PC-3 (cell line): ENCODE data around the gene NPIPB12. TPM values are rescaled to one million over a fixed set of nuclear protein-coding genes. Genes with fewer than 3 reads are reported as not detected.
A peak's percentile ranks its signal among the peaks of the same experiment; 100 is the strongest.
"Not testable (repeated sequence)": the region's sequence is repeated elsewhere in the genome, so short reads cannot be mapped to it uniquely, and the experiment has no call there.

Experiments used
- ATAC-seq: fragments of 200-7000 bp; cut with Tn5 transposase; 2 replicates; pipeline ENCODE4 v1.9.1; 2020; ENCODE audit warnings: mild to moderate bottlenecking, moderate library complexity
- Bru-seq: library from RNA; stranded (reverse); fragments of 400-500 nt; gene quantifications from one replicate; lab custom pipeline; 2021; lab: Mats Ljungman, UMichigan
- BruChase-seq, 2 experiments: library from RNA; stranded (reverse); fragments of 400-500 nt; gene quantifications; one replicate each; lab custom pipeline; 2021; lab: Mats Ljungman, UMichigan
- BruUV-seq: library from RNA; stranded (reverse); fragments of 400-500 nt; replicated peaks from 2 replicates; lab custom pipeline; 2021; lab: Mats Ljungman, UMichigan
- CTCF ChIA-PET: fragments of 300-600 bp; sonication (Branson Sonifier 250); formaldehyde crosslinking; loops from one replicate; lab custom pipeline; 2022; ENCODE audit warnings: antibody characterized with exemption; lab: Charles Lee
- POLR2A ChIA-PET: fragments of 300-600 bp; sonication (Branson Sonifier 250); formaldehyde crosslinking; loops from one replicate; lab custom pipeline; 2022; ENCODE audit warnings: antibody characterized with exemption; ENCODE audit not compliant: unreplicated experiment; lab: Charles Lee
- DNase-seq: peaks from one replicate; pipeline ENCODE4 v3.0.0-alpha.2; 2015
- H2AFZ ChIP-seq: fragments of 300-600 bp; sonication (generic); 2 replicates; pipeline ENCODE4 v1.6.0; 2016; ENCODE audit warnings: antibody characterized with exemption, low read length
- H3F3A ChIP-seq: fragments of 300-600 bp; sonication (generic); one replicate; pipeline ENCODE4 v1.6.0; 2017; ENCODE audit warnings: antibody characterized with exemption, low read length, control low read depth, mild to moderate bottlenecking; ENCODE audit not compliant: unreplicated experiment
- H3K27ac ChIP-seq: fragments of 300-600 bp; sonication (generic); 2 replicates; pipeline ENCODE4 v1.5.1; 2016; ENCODE audit warnings: mild to moderate bottlenecking, low read length
- H3K27me3 ChIP-seq: fragments of 300-600 bp; sonication (generic); 2 replicates; pipeline ENCODE4 v1.6.1; 2016; ENCODE audit warnings: low read length, mixed read lengths
- H3K36me3 ChIP-seq: fragments of 300-600 bp; sonication (generic); 2 replicates; pipeline ENCODE4 v1.6.1; 2016; ENCODE audit warnings: low read depth, mixed run types, low read length, mixed read lengths
- H3K4me1 ChIP-seq: fragments of 300-600 bp; sonication (generic); 2 replicates; pipeline ENCODE4 v1.5.1; 2016; ENCODE audit warnings: low read length; ENCODE audit not compliant: insufficient read depth
- H3K4me2 ChIP-seq: fragments of 300-600 bp; sonication (generic); 2 replicates; pipeline ENCODE4 v1.6.0; 2016; ENCODE audit warnings: low read length
- H3K4me3 ChIP-seq: fragments of 300-600 bp; sonication (generic); 2 replicates; pipeline ENCODE4 v1.5.1; 2016; ENCODE audit warnings: mild to moderate bottlenecking, low read length, mixed read lengths
- H3K79me2 ChIP-seq: fragments of 300-600 bp; sonication (generic); 2 replicates; pipeline ENCODE4 v1.6.1; 2017; ENCODE audit warnings: low read length, mixed read lengths
- H3K9ac ChIP-seq: fragments of 300-600 bp; sonication (generic); 2 replicates; pipeline ENCODE4 v1.6.0; 2016; ENCODE audit warnings: mild to moderate bottlenecking, low read length
- H3K9me2 ChIP-seq: fragments of 300-600 bp; sonication (generic); replicated peaks from 2 replicates; pipeline ENCODE4 v1.6.1; 2016; ENCODE audit warnings: mixed run types, low read length, mixed read lengths
- H3K9me3 ChIP-seq: fragments of 300-600 bp; sonication (generic); 2 replicates; pipeline ENCODE4 v1.6.1; 2016; ENCODE audit warnings: low read length, mixed read lengths
- H4K20me1 ChIP-seq: fragments of 300-600 bp; sonication (generic); 2 replicates; pipeline ENCODE4 v1.6.1; 2016; ENCODE audit warnings: low read length, mixed read lengths
- intact Hi-C: fragments of 100-400 bp; cut with micrococcal nuclease; formaldehyde crosslinking; loops from 2 replicates; pipeline ENCODE4 v1.9.0; 2023
- long read RNA-seq: library from polyadenylated mRNA; unstranded; transcript quantifications from one replicate; pipeline ENCODE4 v2.0.0, GENCODE V29; 2021; ENCODE audit not compliant: unreplicated experiment
- total RNA-seq: library from RNA; depleted of rRNA; stranded (reverse); fragments of >200 nt; gene quantifications from 2 replicates; pipeline ENCODE4 v1.2.3, GENCODE V29; 2014; rRNA removed

The NPIPB12 gene
- total RNA-seq (17.3 and 36.6 TPM in 2 replicates), Bru-seq, nascent RNA (percentile 46 among the genes with signal in this experiment), BruChase-seq, experiment 1, labeled RNA remaining after a 6-hour chase (percentile 56 among the genes with signal in this experiment), BruChase-seq, experiment 2, labeled RNA remaining after a 2-hour chase (percentile 56 among the genes with signal in this experiment)
- long read RNA-seq, partial matches to known transcripts, result 0 of 6 reads
- long read RNA-seq, other reads (novel, unspliced or antisense), result 6 of 6 reads

DNA sequence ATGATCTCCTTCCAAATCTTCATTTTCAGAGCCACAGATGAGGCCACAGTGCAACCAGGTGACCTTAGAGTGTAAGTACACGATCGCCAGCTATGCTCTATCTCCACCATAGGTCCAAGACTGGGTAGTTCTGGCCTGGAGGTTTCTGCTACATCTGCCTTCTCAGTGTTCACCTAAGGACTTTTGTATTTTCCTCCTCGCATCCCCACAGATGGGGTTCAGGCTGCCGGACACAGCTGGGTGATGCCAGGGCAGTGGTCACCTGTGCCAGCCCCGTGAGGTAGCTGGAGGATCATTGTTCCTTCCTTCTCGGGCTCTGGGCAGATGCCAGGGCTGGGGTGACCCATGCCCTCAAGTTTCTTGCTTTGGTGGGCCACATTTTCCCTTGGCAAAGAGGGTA lies at the start of gene NPIPB12:
Gene NPIPB12 (minus strand): TSS at position 101 of the 400 bp plus-strand sequence.
- H4K20me1 ChIP-seq, H3K9me2 ChIP-seq, H3K4me1 ChIP-seq, H3K9me3 ChIP-seq, H3K36me3 ChIP-seq, H3K4me2 ChIP-seq, H3K4me3 ChIP-seq, CTCF ChIA-PET, ATAC-seq, H3K9ac ChIP-seq, POLR2A ChIA-PET, BruUV-seq, H3K27me3 ChIP-seq, H3K27ac ChIP-seq, DNase-seq, intact Hi-C loops, H2AFZ ChIP-seq, H3F3A ChIP-seq, H3K79me2 ChIP-seq: not testable (repeated sequence)

DNA sequence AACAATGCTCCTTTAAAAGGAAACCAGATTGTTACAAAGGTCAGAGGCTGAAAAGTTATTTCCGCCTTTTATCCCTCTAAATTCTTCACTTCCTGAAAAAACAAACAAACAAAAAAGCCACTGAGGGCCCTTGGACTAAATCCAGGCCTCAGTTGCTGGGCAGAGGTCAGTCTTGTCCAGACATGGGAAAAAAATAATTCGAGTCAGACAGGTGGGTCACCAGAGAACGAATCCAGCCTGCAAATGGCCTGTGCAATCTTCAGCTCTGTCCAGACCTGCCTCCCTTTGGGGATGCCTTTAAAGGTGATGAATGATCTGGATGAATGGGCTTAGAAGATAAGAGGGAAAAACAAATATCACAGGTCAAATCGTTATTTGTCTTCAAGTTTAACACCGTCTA lies 15.3 kb upstream of the NPIPB12 start:
- H3K9ac ChIP-seq, POLR2A ChIA-PET, H3K4me3 ChIP-seq, H3F3A ChIP-seq, H3K79me2 ChIP-seq, H3K27ac ChIP-seq, H3K4me1 ChIP-seq, H4K20me1 ChIP-seq, CTCF ChIA-PET, H3K36me3 ChIP-seq, DNase-seq, BruUV-seq, ATAC-seq, H3K9me2 ChIP-seq, H3K27me3 ChIP-seq, H3K4me2 ChIP-seq, H3K9me3 ChIP-seq, intact Hi-C loops, H2AFZ ChIP-seq: not testable (repeated sequence)

DNA sequence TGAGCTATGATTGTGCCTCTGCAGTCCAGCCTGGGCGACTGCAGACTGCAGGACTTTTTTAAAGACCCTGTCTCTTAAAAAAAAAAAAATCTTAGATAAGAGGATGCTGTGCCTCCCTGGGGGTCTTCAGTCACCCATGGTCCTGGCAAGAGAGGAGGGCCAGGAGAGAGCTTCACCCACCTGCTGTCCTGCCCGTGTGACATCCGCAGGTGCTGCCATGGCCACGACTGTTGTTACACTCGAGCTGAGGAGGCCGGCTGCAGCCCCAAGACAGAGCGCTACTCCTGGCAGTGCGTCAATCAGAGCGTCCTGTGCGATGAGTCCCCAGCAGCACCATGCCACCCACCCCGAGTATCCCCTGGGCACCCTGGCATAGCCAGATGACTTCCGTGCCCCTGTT lies 23.9 kb downstream of the NPIPB12 start:
- H3K4me3 ChIP-seq, DNase-seq, BruUV-seq, intact Hi-C loops, H3K27ac ChIP-seq, H3K4me1 ChIP-seq, H3K4me2 ChIP-seq, H3K9ac ChIP-seq, H3K36me3 ChIP-seq, CTCF ChIA-PET, H3K9me3 ChIP-seq, H3K79me2 ChIP-seq, H3K27me3 ChIP-seq, H4K20me1 ChIP-seq, H3K9me2 ChIP-seq, H3F3A ChIP-seq, ATAC-seq, POLR2A ChIA-PET, H2AFZ ChIP-seq: not testable (repeated sequence)

DNA sequence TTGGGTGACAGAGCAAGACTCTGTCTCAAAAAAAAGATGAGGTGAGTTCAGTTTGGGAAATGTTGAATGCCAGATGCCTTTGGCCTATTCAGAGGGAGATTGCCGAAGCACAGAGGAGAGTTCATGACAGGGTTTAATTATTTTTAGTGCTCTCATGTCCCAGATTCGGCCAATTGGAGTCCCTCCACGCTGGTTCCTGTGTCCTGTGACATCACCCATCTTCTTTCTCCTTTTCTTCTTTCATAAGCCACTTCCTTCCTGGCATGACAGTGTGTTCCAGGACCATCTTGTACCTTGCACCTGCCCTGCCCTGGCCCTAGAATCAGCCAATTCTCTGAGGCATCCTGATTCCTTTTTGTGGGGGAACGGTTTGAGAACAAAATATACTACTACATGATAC lies 34.1 kb downstream of the NPIPB12 start:
- H3K9ac ChIP-seq, POLR2A ChIA-PET, DNase-seq, ATAC-seq, intact Hi-C loops, H3K36me3 ChIP-seq, BruUV-seq, H3K9me2 ChIP-seq, H3K4me3 ChIP-seq, H3K9me3 ChIP-seq, H3K79me2 ChIP-seq, H3K27me3 ChIP-seq, H3F3A ChIP-seq, H2AFZ ChIP-seq, H3K27ac ChIP-seq, H3K4me2 ChIP-seq, H3K4me1 ChIP-seq, CTCF ChIA-PET, H4K20me1 ChIP-seq: not testable (repeated sequence)

DNA sequence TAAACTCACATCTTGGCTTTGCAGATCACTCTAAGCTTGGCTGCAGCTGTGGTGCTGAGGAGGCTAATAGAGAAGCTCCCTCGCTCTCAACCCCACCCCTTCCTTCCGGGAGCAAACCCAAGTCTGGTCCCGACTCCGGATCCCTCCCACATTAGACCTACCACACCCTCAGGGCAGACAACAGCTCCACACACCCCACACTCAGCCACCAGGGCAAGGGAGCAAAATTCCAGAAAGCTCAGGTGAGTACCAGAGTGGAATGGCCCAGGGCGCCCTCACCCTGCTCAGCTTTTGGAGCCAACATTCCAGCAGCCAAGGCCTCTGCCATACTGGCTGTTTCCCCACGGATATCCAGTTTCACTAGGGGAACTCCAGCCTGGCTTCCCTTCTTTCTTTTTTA lies 36.5 kb downstream of the NPIPB12 start:
- H3K9me3 ChIP-seq, H3K9me2 ChIP-seq, DNase-seq, H3K27me3 ChIP-seq, CTCF ChIA-PET, intact Hi-C loops, H3K36me3 ChIP-seq, H2AFZ ChIP-seq, H3K9ac ChIP-seq, H3K79me2 ChIP-seq, H3K4me3 ChIP-seq, H3F3A ChIP-seq, H3K4me2 ChIP-seq, BruUV-seq, H3K4me1 ChIP-seq, H4K20me1 ChIP-seq, POLR2A ChIA-PET: not testable (repeated sequence)
- 0 out of 2 replicates have a peak overlapping the region, but pooled peaks have one; percentile 23 for H3K27ac ChIP-seq
- peak; percentile 88 for ATAC-seq

DNA sequence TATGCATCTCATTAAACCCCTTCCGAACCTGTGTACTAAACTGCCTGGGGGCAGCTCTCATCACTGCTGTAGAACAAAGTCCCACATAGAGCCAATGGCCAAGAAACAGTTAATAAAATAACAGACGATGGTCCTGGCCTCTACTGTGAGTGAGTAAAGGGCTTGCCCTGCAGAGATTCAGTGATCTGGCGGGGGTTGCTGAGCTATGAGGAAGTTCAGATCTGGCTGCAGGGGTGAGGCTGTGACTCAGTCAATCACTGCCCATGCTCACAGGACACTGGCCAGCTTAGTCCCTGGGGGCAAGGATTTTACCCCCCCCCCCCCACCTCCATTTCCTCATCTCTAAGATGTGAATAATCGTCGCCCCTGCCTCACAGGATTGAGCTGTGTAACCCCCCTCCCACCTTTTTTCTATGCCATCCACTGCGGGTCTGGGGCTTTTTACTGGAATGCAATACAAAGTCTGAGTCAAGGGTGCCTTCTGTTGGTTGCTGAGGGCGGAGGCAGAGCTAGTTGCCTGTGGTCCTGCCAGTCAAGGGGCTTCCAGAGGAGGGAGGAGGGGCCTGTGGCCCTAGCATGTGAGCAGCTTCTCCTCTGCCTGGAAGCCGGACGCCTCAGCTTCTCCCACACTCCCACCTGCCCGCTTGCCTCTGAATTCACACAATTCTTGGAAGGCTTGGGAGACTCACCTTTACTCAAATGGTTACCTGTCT lies 38.4 kb downstream of the NPIPB12 start:
- H2AFZ ChIP-seq, CTCF ChIA-PET, POLR2A ChIA-PET, H3K4me1 ChIP-seq, H3K4me3 ChIP-seq, H3K9me2 ChIP-seq, H3K36me3 ChIP-seq, H3K4me2 ChIP-seq, H3F3A ChIP-seq, intact Hi-C loops, H3K79me2 ChIP-seq, H3K9ac ChIP-seq, H3K27ac ChIP-seq, H3K9me3 ChIP-seq, H4K20me1 ChIP-seq, BruUV-seq, H3K27me3 ChIP-seq, DNase-seq: not testable (repeated sequence)
- peak; percentile 50 for ATAC-seq
